Epithelial cell of proximal tubule (primary cell): Measurements from ENCODE around the gene RBL2. TPM values are rescaled to one million over a fixed set of nuclear protein-coding genes. Genes with fewer than 3 reads are reported as not detected.
"Not testable (repeated sequence)": the region's sequence is repeated elsewhere in the genome, so short reads cannot be mapped to it uniquely, and the experiment has no call there.

Experiments
- DNase-seq: peaks from one replicate; pipeline ENCODE4 v3.0.0-alpha.2; 2011; ENCODE audit warnings: low read depth
- H3K4me3 ChIP-seq: 2 replicates; pipeline ENCODE4 v1.5.1; 2011; ENCODE audit warnings: low read depth, mild to moderate bottlenecking, low read length
- CTCF ChIP-seq: conservative IDR thresholded peaks from 2 replicates; pipeline ENCODE4 v1.5.1; 2012; ENCODE audit warnings: low read depth, mild to moderate bottlenecking, low read length
- total RNA-seq: library from RNA; depleted of rRNA; stranded (reverse); fragments of >200 nt; gene quantifications from 2 replicates; pipeline ENCODE4 v1.2.3, GENCODE V29; 2015

The RBL2 gene
- total RNA-seq, 1 donor from 2014 or later, result 31.1 TPM

GRCh38 chr16:53530046-53530445 lies 95.8 kb downstream of the RBL2 start:
- TF ChIP-seq CTCF, result no peak
- H3K4me3 ChIP-seq, result no peak overlapping the region
- DNase-seq, result no peak

DNA sequence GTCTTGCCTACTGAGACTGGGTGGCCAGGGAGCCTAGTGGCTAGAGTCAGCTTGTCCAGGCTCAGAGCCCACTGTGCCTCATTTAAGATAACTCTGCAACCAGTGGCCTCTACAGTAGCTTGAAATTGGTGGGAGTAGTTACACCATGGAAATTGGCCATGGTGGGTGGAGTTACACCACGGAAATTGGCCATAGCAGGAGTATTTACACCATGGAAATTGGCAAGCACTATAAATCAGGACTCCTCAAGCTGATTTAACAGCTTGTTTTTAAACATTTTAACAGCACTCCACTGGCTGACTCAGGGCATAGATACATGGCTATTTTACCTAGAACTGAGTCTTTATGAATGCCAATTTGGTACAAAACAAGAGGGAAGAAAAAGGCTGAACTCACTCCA lies 96.5 kb downstream of the RBL2 start:
- no peak for DNase-seq
- H3K4me3 ChIP-seq, result no peak overlapping the region
- no peak for TF ChIP-seq CTCF

DNA sequence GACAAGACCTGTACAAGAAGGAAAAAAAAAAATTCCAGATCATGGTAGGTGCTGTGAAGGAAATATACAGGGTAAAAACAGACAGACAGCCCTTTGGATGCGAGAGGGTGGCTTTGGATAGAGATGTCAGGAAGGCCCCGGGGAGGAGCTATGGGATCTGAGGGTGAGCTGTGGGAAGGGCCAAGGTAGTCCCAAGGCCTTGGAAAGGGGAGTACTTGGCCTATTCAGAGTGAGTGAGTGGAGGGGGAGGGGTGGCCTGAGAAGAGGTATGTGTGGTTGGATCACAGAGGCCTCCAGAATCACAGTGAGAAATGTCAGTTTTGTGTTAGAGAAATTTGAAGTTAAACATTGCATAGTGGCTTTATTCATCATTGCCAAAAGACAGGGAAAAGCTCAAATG lies 99.9 kb downstream of the RBL2 start:
- DNase-seq, result no peak
- no peak overlapping the region for H3K4me3 ChIP-seq
- no peak for TF ChIP-seq CTCF

DNA sequence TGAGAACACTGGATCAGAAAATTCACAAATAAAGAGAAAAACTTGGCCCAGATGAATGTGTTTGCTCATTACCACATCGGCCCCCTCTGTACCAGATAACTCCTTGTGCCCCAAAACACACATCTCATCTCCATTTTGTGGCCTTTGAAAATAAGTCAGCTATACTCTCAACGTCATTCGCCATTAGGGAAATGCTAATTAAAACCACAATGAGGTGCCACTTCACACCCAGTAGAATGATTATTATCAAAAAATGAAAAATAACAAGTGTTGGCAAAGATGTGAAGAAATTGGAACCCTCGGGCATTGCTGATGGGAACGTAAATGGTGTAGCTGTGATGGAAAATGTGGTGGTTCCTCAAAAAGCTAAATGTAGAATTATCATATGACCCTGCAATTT lies 103.4 kb downstream of the RBL2 start:
- no peak for DNase-seq
- no peak overlapping the region for H3K4me3 ChIP-seq
- TF ChIP-seq CTCF, result no peak

- not testable (repeated sequence) for H3K4me3 ChIP-seq, DNase-seq
Observed at GRCh38 chr16:53539346-53539745, 105.1 kb downstream of the RBL2 start.

- not testable (repeated sequence) for DNase-seq, H3K4me3 ChIP-seq
Observed at GRCh38 chr16:53539759-53540718, 105.8 kb downstream of the RBL2 start.

Other genes starting within 250 kb of the RBL2 start
- 16.9 and 20.5 TPM in 2 replicates for gene AKTIP, start 68.7 kb downstream of the RBL2 start, total RNA-seq